Esophagus muscularis mucosa (tissue), 3 donors: ENCODE measurements around the gene TNFRSF6B.

Experiments
- CTCF ChIP-seq, 3 experiments: fragments of 200-600 bp in 2 of 3; fragments of 450-650 bp in 1 of 3; sonication (generic) in 2 of 3; IDR thresholded peaks; one replicate each; pipeline ENCODE4 v1.5.1; 2017 to 2019; ENCODE audit warnings: antibody characterized with exemption in 3 of 3, mild to moderate bottlenecking in 2 of 3, moderate library complexity in 1 of 3
- POLR2AphosphoS5 ChIP-seq, 2 donors: sonication (generic); formaldehyde crosslinking; IDR thresholded peaks; one replicate each; pipeline ENCODE4 v1.6.1; 2017; ENCODE audit warnings: antibody characterized with exemption in 2 of 2

GRCh38 chr20:63735859-63736718, 39.6 kb downstream of the TNFRSF6B start, which contains the start of gene LIME1:
- TF ChIP-seq CTCF (IDR thresholded peaks at IDR 0.05) (no peak), POLR2AphosphoS5 (IDR thresholded peaks at IDR 0.05) (peak in 1 of 2 donors; percentile 13)
